Stomach (tissue), 4 donors: ENCODE measurements around the gene GYG1.

Experiments
- EP300 ChIP-seq: sonication (generic); formaldehyde crosslinking; IDR thresholded peaks from one replicate; pipeline ENCODE4 v1.6.1; 2017; ENCODE audit warnings: antibody characterized with exemption
- POLR2A ChIP-seq, 4 donors: fragments of 450-650 bp; IDR thresholded peaks; one replicate each; pipeline ENCODE4 v1.6.1; 2016; ENCODE audit warnings: antibody characterized with exemption in 4 of 4, control low read depth in 2 of 4, mild to moderate bottlenecking in 1 of 4, moderate library complexity in 1 of 4
- POLR2AphosphoS5 ChIP-seq, 3 donors: sonication (generic); formaldehyde crosslinking; IDR thresholded peaks; one replicate each; pipeline ENCODE4 v1.6.1; 2016; ENCODE audit warnings: antibody characterized with exemption in 3 of 3
- TF ChIP-seq, protein P1 (sequence below), 7 experiments: fragments of 450-650 bp in 4 of 7; fragments of 200-600 bp in 3 of 7; sonication (generic) in 3 of 7; IDR thresholded peaks; one replicate each; pipeline ENCODE4 v1.5.1; 2016 to 2019; ENCODE audit warnings: antibody characterized with exemption in 7 of 7, control low read depth in 2 of 7, mild to moderate bottlenecking in 1 of 7

DNA sequence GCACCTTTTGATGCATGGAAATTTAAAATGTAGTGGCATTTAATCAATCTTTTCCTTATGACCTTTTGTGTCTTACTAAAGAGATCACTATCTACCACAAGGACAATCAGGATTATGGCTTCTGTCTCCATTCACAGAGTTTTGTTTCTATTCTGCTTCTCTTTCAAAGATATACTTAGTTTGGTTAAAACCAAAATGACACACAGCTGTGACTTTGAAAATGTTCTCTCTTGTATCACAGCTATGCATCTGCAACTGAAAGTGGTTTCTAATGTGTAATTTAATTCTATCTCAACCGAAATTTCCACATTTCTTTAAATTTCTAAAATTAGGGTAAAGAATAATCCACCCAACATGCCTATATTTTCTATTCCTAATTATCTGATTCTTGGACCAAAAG is 67.3 kb downstream of the GYG1 start:
- no peak for TF ChIP-seq POLR2AphosphoS5 (IDR thresholded peaks at IDR 0.05)
- TF ChIP-seq, protein P1, sequence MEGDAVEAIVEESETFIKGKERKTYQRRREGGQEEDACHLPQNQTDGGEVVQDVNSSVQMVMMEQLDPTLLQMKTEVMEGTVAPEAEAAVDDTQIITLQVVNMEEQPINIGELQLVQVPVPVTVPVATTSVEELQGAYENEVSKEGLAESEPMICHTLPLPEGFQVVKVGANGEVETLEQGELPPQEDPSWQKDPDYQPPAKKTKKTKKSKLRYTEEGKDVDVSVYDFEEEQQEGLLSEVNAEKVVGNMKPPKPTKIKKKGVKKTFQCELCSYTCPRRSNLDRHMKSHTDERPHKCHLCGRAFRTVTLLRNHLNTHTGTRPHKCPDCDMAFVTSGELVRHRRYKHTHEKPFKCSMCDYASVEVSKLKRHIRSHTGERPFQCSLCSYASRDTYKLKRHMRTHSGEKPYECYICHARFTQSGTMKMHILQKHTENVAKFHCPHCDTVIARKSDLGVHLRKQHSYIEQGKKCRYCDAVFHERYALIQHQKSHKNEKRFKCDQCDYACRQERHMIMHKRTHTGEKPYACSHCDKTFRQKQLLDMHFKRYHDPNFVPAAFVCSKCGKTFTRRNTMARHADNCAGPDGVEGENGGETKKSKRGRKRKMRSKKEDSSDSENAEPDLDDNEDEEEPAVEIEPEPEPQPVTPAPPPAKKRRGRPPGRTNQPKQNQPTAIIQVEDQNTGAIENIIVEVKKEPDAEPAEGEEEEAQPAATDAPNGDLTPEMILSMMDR (IDR thresholded peaks at IDR 0.05): no peak
- TF ChIP-seq EP300: no peak
- no peak for TF ChIP-seq POLR2A (IDR thresholded peaks at IDR 0.05)
